HG02588 (cell line): Measurements from ENCODE around the gene NUMA1.

ENCODE experiments used
- ATAC-seq: cut with Tn5 transposase; IDR thresholded peaks from one replicate; pipeline ENCODE4 v1.9.1; 2021; ENCODE audit warnings: mild to moderate bottlenecking, moderate library complexity; ENCODE audit not compliant: unreplicated experiment

NUMA1 gene

GRCh38 chr11:72066855-72067254 is 13.5 kb downstream of the NUMA1 start:
- ATAC-seq, result no peak

- no peak for ATAC-seq
Measured at GRCh38 chr11:72061739-72062396, 18.5 kb downstream of the NUMA1 start.

- no peak for ATAC-seq
Measured at GRCh38 chr11:72058416-72059034, 21.8 kb downstream of the NUMA1 start.

- no peak for ATAC-seq
Measured at GRCh38 chr11:72048766-72049460, 31.4 kb downstream of the NUMA1 start.

GRCh38 chr11:72045849-72046248 is 34.5 kb downstream of the NUMA1 start:
- ATAC-seq, result no peak

GRCh38 chr11:72042064-72042745 is 38.1 kb downstream of the NUMA1 start:
- ATAC-seq, result no peak

- ATAC-seq, result no peak
Measured at GRCh38 chr11:72041364-72042063, 38.8 kb downstream of the NUMA1 start.

GRCh38 chr11:72040491-72041363 is 39.6 kb downstream of the NUMA1 start:
- ATAC-seq, result no peak

- ATAC-seq, result no peak
Measured at GRCh38 chr11:72039856-72040401, 40.4 kb downstream of the NUMA1 start.

- no peak for ATAC-seq
Measured at GRCh38 chr11:72039031-72039855, 41.1 kb downstream of the NUMA1 start.

GRCh38 chr11:72038491-72038890 is 41.9 kb downstream of the NUMA1 start:
- ATAC-seq, result no peak

GRCh38 chr11:72037554-72038311 is 42.6 kb downstream of the NUMA1 start:
- no peak for ATAC-seq

- no peak for ATAC-seq
Measured at GRCh38 chr11:72036687-72037086, 43.7 kb downstream of the NUMA1 start.

- no peak for ATAC-seq
Measured at GRCh38 chr11:72030472-72031045, 49.8 kb downstream of the NUMA1 start.

GRCh38 chr11:72026090-72026489 is 54.3 kb downstream of the NUMA1 start:
- no peak for ATAC-seq

GRCh38 chr11:72024069-72024754 is 56.1 kb downstream of the NUMA1 start:
- ATAC-seq, result no peak

GRCh38 chr11:72023335-72023734 is 57.0 kb downstream of the NUMA1 start:
- no peak for ATAC-seq
